Fibroblast of skin of scalp (primary cell): ENCODE measurements around the gene OR4K5. TPM values are rescaled to one million over a fixed set of nuclear protein-coding genes. Genes with fewer than 3 reads are reported as not detected.
"Not testable (repeated sequence)": the region's sequence is repeated elsewhere in the genome, so short reads cannot be mapped to it uniquely, and the experiment has no call there.

Source experiments
- DNase-seq: peaks from one replicate; pipeline ENCODE4 v3.0.0-alpha.2; 2013
- polyA plus RNA-seq, 2 experiments: library from polyadenylated mRNA; unstranded; fragments of 120-200 nt; gene quantifications; one replicate each; pipeline ENCODE4 v1.2.1, GENCODE V29; 2013; ENCODE audit not compliant: insufficient read length in 2 of 2

The OR4K5 gene
- polyA plus RNA-seq (2013, experiment 1 of 2; ENCODE audit: insufficient read length) = not detected
- not detected for polyA plus RNA-seq (2013, experiment 2 of 2; ENCODE audit: insufficient read length)

GRCh38 chr14:19920021-19920657, at the start of gene OR4K5:
OR4K5 (plus strand) TSS chr14:19920607; CDS start chr14:19920607, 0 bp downstream.
- DNase-seq = no peak

GRCh38 chr14:19873178-19873577, 47.2 kb upstream of the OR4K5 start:
- no peak for DNase-seq

- DNase-seq = no peak
These were observed 45.6 kb upstream of the OR4K5 start, which contains the start of gene OR4K2 for GRCh38 chr14:19874842-19875241. OR4K2 (plus strand) TSS chr14:19875142; CDS start chr14:19876268, 1,126 bp downstream.

- DNase-seq = no peak
These were observed 42.3 kb upstream of the OR4K5 start for GRCh38 chr14:19878029-19878642.

GRCh38 chr14:19895282-19895681, 25.1 kb upstream of the OR4K5 start:
- no peak for DNase-seq

GRCh38 chr14:19900999-19901398, 19.4 kb upstream of the OR4K5 start:
- no peak for DNase-seq

- no peak for DNase-seq
These were observed 18.0 kb upstream of the OR4K5 start for GRCh38 chr14:19902409-19902808.

GRCh38 chr14:19906665-19907064, 13.7 kb upstream of the OR4K5 start:
- no peak for DNase-seq

GRCh38 chr14:19911114-19911513, 9.3 kb upstream of the OR4K5 start:
- DNase-seq = no peak

- no peak for DNase-seq
These were observed 3.2 kb upstream of the OR4K5 start for GRCh38 chr14:19917243-19917642.

GRCh38 chr14:19917955-19918518, 2.4 kb upstream of the OR4K5 start:
- no peak for DNase-seq

GRCh38 chr14:19918553-19919264, 1.7 kb upstream of the OR4K5 start:
- no peak for DNase-seq

- DNase-seq = no peak
These were observed 10.2 kb downstream of the OR4K5 start, which contains the start of gene OR4K1 for GRCh38 chr14:19930617-19931016. OR4K1 (plus strand) TSS chr14:19930917; CDS start chr14:19935667, 4,750 bp downstream.

- DNase-seq = no peak
These were observed 21.3 kb downstream of the OR4K5 start for GRCh38 chr14:19941668-19942067.

GRCh38 chr14:19947413-19948090, 27.1 kb downstream of the OR4K5 start:
- DNase-seq = no peak

- DNase-seq = no peak
These were observed 28.8 kb downstream of the OR4K5 start for GRCh38 chr14:19949218-19949617.

- DNase-seq = not testable (repeated sequence)
These were observed 49.3 kb downstream of the OR4K5 start for GRCh38 chr14:19969735-19970134.
